Panc1 (cell line): ENCODE measurements around the gene FRMPD2. TPM values are rescaled to one million over a fixed set of nuclear protein-coding genes. Genes with fewer than 3 reads are reported as not detected.

ENCODE experiments used
- ATAC-seq: fragments of 200-7000 bp; cut with Tn5 transposase; 2 replicates; pipeline ENCODE4 v1.9.1; 2020; ENCODE audit warnings: mild to moderate bottlenecking, moderate library complexity
- BruUV-seq: library from RNA; stranded (reverse); fragments of 400-500 nt; replicated peaks from 2 replicates; lab custom pipeline; 2021; lab: Mats Ljungman, UMichigan
- CTCF ChIA-PET: fragments of 300-600 bp; sonication (Branson Sonifier 250); formaldehyde crosslinking; loops from one replicate; lab custom pipeline; 2022; ENCODE audit warnings: antibody characterized with exemption; lab: Charles Lee
- POLR2A ChIA-PET: fragments of 300-600 bp; sonication (Branson Sonifier 250); formaldehyde crosslinking; loops from one replicate; lab custom pipeline; 2022; ENCODE audit warnings: antibody characterized with exemption; lab: Charles Lee
- DNase-seq: peaks from one replicate; pipeline ENCODE4 v3.0.0-alpha.2; 2010; ENCODE audit warnings: low read depth, low spot score
- H3K27ac ChIP-seq: 2 replicates; pipeline ENCODE4 v1.5.1; 2011; ENCODE audit warnings: mild to moderate bottlenecking, low read length, inconsistent platforms
- H3K27me3 ChIP-seq: fragments of 200-500 bp; sonication (Bioruptor generic); 2 replicates; pipeline ENCODE4 v1.6.0; 2014; ENCODE audit warnings: low read length, inconsistent platforms; ENCODE audit not compliant: control insufficient read depth, insufficient read depth
- H3K36me3 ChIP-seq: fragments of 200-500 bp; sonication (Bioruptor generic); 2 replicates; pipeline ENCODE4 v1.5.1; 2014; ENCODE audit warnings: inconsistent platforms, mild to moderate bottlenecking, low read length, moderate library complexity; ENCODE audit not compliant: control insufficient read depth, insufficient read depth
- H3K4me1 ChIP-seq: 2 replicates; pipeline ENCODE4 v1.5.1; 2011; ENCODE audit warnings: inconsistent platforms, mild to moderate bottlenecking, low read length, moderate library complexity; ENCODE audit not compliant: control insufficient read depth, insufficient read depth
- H3K4me3 ChIP-seq, 2 experiments: 2 replicates each; pipeline ENCODE4 v1.5.1; 2011 to 2012; ENCODE audit warnings: low read depth in 2 of 2, low read length in 2 of 2, mild to moderate bottlenecking in 2 of 2, inconsistent platforms in 1 of 2, moderate library complexity in 1 of 2
- H3K9me3 ChIP-seq: fragments of 200-500 bp; sonication (Bioruptor generic); 2 replicates; pipeline ENCODE4 v1.5.1; 2014; ENCODE audit warnings: low read depth, mild to moderate bottlenecking, inconsistent platforms, low read length, moderate library complexity; ENCODE audit not compliant: control insufficient read depth, insufficient read depth
- CTCF ChIP-seq: fragments of 450-650 bp; IDR thresholded peaks from 2 replicates; pipeline ENCODE4 v1.5.1; 2017; ENCODE audit warnings: mild to moderate bottlenecking
- POLR2AphosphoS5 ChIP-seq: IDR thresholded peaks from 2 replicates; pipeline ENCODE4 v1.6.1; 2012; ENCODE audit warnings: mild to moderate bottlenecking, low read depth, low read length, moderate library complexity
- REST ChIP-seq, 2 experiments: IDR thresholded peaks; 2 replicates each; pipeline ENCODE4 v1.6.1; 2011 to 2012; ENCODE audit warnings: low read depth in 2 of 2, control low read depth in 1 of 2, low read length in 1 of 2, mild to moderate bottlenecking in 1 of 2, moderate library complexity in 1 of 2; ENCODE audit not compliant: insufficient read depth in 1 of 2
- SIN3A ChIP-seq: IDR thresholded peaks from 2 replicates; pipeline ENCODE4 v1.6.1; 2012; ENCODE audit warnings: low read depth, mild to moderate bottlenecking, low read length, moderate library complexity, borderline replicate concordance; ENCODE audit not compliant: insufficient read depth
- TCF7L2 ChIP-seq: IDR thresholded peaks from 2 replicates; pipeline ENCODE4 v1.6.1; 2011; ENCODE audit warnings: mild to moderate bottlenecking, low read depth, low read length, inconsistent platforms
- in situ Hi-C: cut with HindIII; loops from 2 replicates; pipeline ENCODE4 v1.10.0; 2016; ENCODE audit warnings: low sequenced_read_pairs, low pct_unique_long_range_greater_than_20kb
- intact Hi-C: fragments of 100-400 bp; cut with micrococcal nuclease; formaldehyde crosslinking; loops from one replicate; pipeline ENCODE4 v1.10.0; 2022; ENCODE audit not compliant: unreplicated experiment
- total RNA-seq: library from RNA; stranded (reverse); gene quantifications from one replicate; pipeline ENCODE4 v1.2.1, GENCODE V29; 2021; ENCODE audit not compliant: unreplicated experiment

FRMPD2 gene
- total RNA-seq, 1 experiment from 2014 or later, result not detected

DNA sequence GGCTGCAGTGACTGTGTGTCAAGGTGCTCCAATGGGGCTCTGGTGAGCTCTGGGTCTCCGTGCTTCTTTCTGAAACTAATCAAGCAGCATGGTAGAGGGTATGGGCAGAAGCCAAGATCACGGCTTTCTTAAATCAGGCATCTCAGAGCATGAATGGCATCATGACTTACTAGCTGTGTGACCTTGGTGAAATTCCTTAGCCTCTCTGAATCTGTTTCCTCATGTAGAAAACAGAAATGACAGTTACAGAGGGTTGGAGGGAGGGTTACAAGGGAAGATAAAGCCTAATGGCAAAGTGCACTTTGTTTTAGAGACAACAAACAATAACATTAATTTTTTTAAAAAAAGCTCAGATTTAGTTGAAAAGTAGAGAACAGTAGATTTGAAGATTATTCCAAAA, 34.9 kb downstream of the FRMPD2 start:
- intact Hi-C loops (no loop called here), in situ Hi-C loops (no loop called here)
- ChIA-PET CTCF (no interaction called here), POLR2A (no interaction called here)
- no peaks in the 10 kb centered on the region for H3K36me3 ChIP-seq
- H3K27me3 ChIP-seq, result 0 out of 2 replicates have a peak, but pooled peaks cover 4% of the 10 kb centered on the region
- ATAC-seq (no peak), DNase-seq (no peak)
- no peak overlapping the region for H3K4me3 ChIP-seq
- no peaks in the 10 kb centered on the region for H3K9me3 ChIP-seq
- H3K4me1 ChIP-seq, result no peaks in the 10 kb centered on the region
- no peak for TF ChIP-seq REST (IDR thresholded peaks at IDR 0.05; ENCODE audit: insufficient read depth in 1 of 2, low read depth in 2 of 2, low read length in 1 of 2)
- no peak for TF ChIP-seq CTCF
- no peak for TF ChIP-seq SIN3A
- no peak for TF ChIP-seq TCF7L2
- no peak for TF ChIP-seq POLR2AphosphoS5
- H3K27ac ChIP-seq, result no peak overlapping the region
- BruUV-seq, result no TSS peak

DNA sequence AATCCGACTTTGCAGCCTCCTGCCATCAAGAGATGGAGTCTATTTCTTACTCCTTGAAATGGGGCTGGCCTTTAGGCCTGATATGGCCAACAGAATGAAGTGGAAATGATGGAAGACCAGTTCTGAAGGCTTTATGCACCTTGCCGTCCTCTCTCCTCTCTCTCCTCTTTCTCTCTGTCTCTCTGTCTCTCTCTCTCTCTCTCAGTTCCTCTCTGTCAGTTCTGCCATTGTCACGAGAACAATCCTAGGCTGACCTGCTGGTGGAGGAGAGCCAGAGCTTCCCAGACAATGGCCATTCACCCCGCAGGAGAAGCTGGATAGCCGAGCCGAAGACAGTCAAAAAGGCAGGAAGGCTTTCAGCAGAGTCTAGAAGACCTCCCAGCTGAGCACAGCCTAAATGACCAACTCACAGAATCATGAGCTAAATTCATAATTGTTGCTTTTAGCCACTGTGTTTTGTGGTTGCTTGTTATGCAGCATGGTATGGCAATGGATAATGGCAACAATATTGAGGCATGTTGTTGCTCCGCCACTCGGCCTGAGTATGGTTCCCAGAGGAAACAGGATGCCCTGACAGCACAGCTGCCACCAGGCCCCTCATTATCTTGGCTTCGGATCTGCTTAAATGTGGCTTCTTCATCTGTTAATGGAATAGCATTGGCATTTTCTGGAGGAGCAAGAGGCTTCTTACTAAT, 35.5 kb downstream of the FRMPD2 start:
- no peak for DNase-seq
- ChIA-PET POLR2A (no interaction called here), CTCF (no interaction called here)
- Histone ChIP-seq H3K27ac (no peak overlapping the region), H3K36me3 (no peaks in the 10 kb centered on the region), H3K9me3 (no peaks in the 10 kb centered on the region), H3K4me3 (no peak overlapping the region), H3K4me1 (no peaks in the 10 kb centered on the region), H3K27me3 (0 out of 2 replicates have a peak, but pooled peaks cover 4% of the 10 kb centered on the region)
- in situ Hi-C loops (no loop called here), intact Hi-C loops (no loop called here)
- no peak for ATAC-seq
- BruUV-seq, result no TSS peak
- TF ChIP-seq POLR2AphosphoS5 (no peak), SIN3A (no peak), TCF7L2 (no peak), CTCF (no peak), REST (IDR thresholded peaks at IDR 0.05; ENCODE audit: insufficient read depth in 1 of 2, low read depth in 2 of 2, low read length in 1 of 2) (no peak)
